SK-N-SH (cell line): ENCODE results near the gene FOXP1. TPM values are rescaled to one million over a fixed set of nuclear protein-coding genes. Genes with fewer than 3 reads are reported as not detected.

Experiments used
- CTCF ChIA-PET: fragments of 300-600, 350-600 bp; formaldehyde crosslinking; extraction: SDS; loops from one replicate; lab custom pipeline; 2021; lab: Yijun Ruan, JAX
- POLR2A ChIA-PET: fragments of 350-600 bp; sonication (Branson Sonifier 250); formaldehyde crosslinking; extraction: SDS; loops from one replicate; lab custom pipeline; 2020; ENCODE audit warnings: antibody characterized with exemption, inconsistent platforms; lab: Yijun Ruan, JAX
- DNase-seq: peaks from one replicate; pipeline ENCODE4 v3.0.0; 2012
- H2AFZ ChIP-seq: fragments of 200-600 bp; sonication (generic); 2 replicates; pipeline ENCODE4 v1.8.1; 2016; ENCODE audit warnings: antibody characterized with exemption, mild to moderate bottlenecking, low read depth
- H3F3A ChIP-seq: fragments of 200-600 bp; sonication (generic); replicated peaks from 2 replicates; pipeline ENCODE3; 2016; ENCODE audit warnings: antibody characterized with exemption, mild to moderate bottlenecking; ENCODE audit not compliant: insufficient read depth
- H3K27ac ChIP-seq, 2 experiments: fragments of 200-500 bp in 1 of 2; fragments of 200-600 bp in 1 of 2; sonication (Bioruptor generic) in 1 of 2; sonication (generic), shearing (Covaris generic) in 1 of 2; 2 replicates each; pipeline versions ENCODE4 v1.5.1 to v1.6.1; 2014 to 2016; ENCODE audit warnings: low read depth in 2 of 2, inconsistent platforms in 1 of 2, low read length in 1 of 2, mild to moderate bottlenecking in 1 of 2, mixed read lengths in 1 of 2
- H3K27me3 ChIP-seq: fragments of 200-600 bp; sonication (generic), shearing (Covaris generic); 2 replicates; pipeline ENCODE4 v1.6.1; 2016; ENCODE audit warnings: mixed run types; ENCODE audit not compliant: insufficient read depth
- H3K36me3 ChIP-seq, 2 experiments: fragments of 200-500 bp in 1 of 2; fragments of 200-600 bp in 1 of 2; sonication (Bioruptor generic) in 1 of 2; sonication (generic) in 1 of 2; replicated peaks in 1 of 2; 2 replicates each; pipeline versions ENCODE3 to v1.5.1; 2014 to 2016; ENCODE audit warnings: low read length in 1 of 2, mild to moderate bottlenecking in 1 of 2; ENCODE audit not compliant: insufficient read depth in 2 of 2, control insufficient read depth in 1 of 2
- H3K4me1 ChIP-seq, 2 experiments: fragments of 200-500 bp in 1 of 2; fragments of 200-600 bp in 1 of 2; sonication (Bioruptor generic) in 1 of 2; sonication (generic), shearing (Covaris generic) in 1 of 2; 2 replicates each; pipeline versions ENCODE4 v1.5.1 to v1.6.1; 2014 to 2016; ENCODE audit warnings: low read depth in 1 of 2, low read length in 1 of 2, mixed run types in 1 of 2; ENCODE audit not compliant: insufficient read depth in 2 of 2, control insufficient read depth in 1 of 2
- H3K4me2 ChIP-seq: fragments of 200-600 bp; sonication (generic), shearing (Covaris generic); 2 replicates; pipeline ENCODE4 v1.6.1; 2017; ENCODE audit warnings: mixed run types
- H3K4me3 ChIP-seq, 2 experiments: fragments of 200-500 bp in 1 of 2; fragments of 200-600 bp in 1 of 2; sonication (Bioruptor generic) in 1 of 2; sonication (generic), shearing (Covaris generic) in 1 of 2; 2 replicates each; pipeline versions ENCODE4 v1.5.1 to v1.8.1; 2014 to 2016; ENCODE audit warnings: low read depth in 2 of 2, inconsistent platforms in 1 of 2, low read length in 1 of 2, mild to moderate bottlenecking in 1 of 2, mixed read lengths in 1 of 2, moderate library complexity in 1 of 2
- H3K79me2 ChIP-seq: fragments of 200-600 bp; sonication (generic); 2 replicates; pipeline ENCODE4 v1.8.1; 2017; ENCODE audit warnings: mild to moderate bottlenecking; ENCODE audit not compliant: insufficient read depth
- H3K9ac ChIP-seq: fragments of 200-600 bp; sonication (generic); 2 replicates; pipeline ENCODE4 v1.6.1; 2017; ENCODE audit warnings: mixed run types
- H3K9me2 ChIP-seq: fragments of 200-600 bp; sonication (generic); 2 replicates; pipeline ENCODE4 v1.6.1; 2017; ENCODE audit warnings: mixed run types
- H3K9me3 ChIP-seq: fragments of 200-600 bp; sonication (generic); 2 replicates; pipeline ENCODE4 v1.6.1; 2017; ENCODE audit warnings: mixed run types, mild to moderate bottlenecking, moderate library complexity
- H4K20me1 ChIP-seq: fragments of 200-600 bp; sonication (generic); 2 replicates; pipeline ENCODE4 v1.6.1; 2017; ENCODE audit warnings: mild to moderate bottlenecking, mixed run types; ENCODE audit not compliant: insufficient read depth
- CHD2 ChIP-seq: fragments of 150-350 bp; IDR thresholded peaks from 2 replicates; pipeline ENCODE4 v1.6.1; 2018; ENCODE audit warnings: low read length; ENCODE audit not compliant: partially characterized antibody
- ELF1 ChIP-seq: IDR thresholded peaks from 2 replicates; pipeline ENCODE4 v1.4.0; 2012
- EP300 ChIP-seq, 2 experiments: IDR thresholded peaks; 2 replicates each; pipeline versions ENCODE4 v1.4.0 to v1.6.1; 2012; ENCODE audit warnings: borderline replicate concordance in 1 of 2, low read depth in 1 of 2, low read length in 1 of 2
- EZH2phosphoT487 ChIP-seq: fragments of 200-600 bp; sonication (generic); IDR thresholded peaks from 2 replicates; pipeline ENCODE4 v1.6.1; 2017; ENCODE audit warnings: low read depth, mixed run types, mild to moderate bottlenecking, antibody characterized with exemption, moderate library complexity, borderline replicate concordance
- FOXJ3 ChIP-seq: sonication (generic); formaldehyde crosslinking; IDR thresholded peaks from 2 replicates; pipeline ENCODE4 v1.5.1; 2020; ENCODE audit warnings: mild to moderate bottlenecking, missing genetic modification reagents
- JUND ChIP-seq: IDR thresholded peaks from 2 replicates; pipeline ENCODE4 v1.4.0; 2012
- MEF2A ChIP-seq: IDR thresholded peaks from 2 replicates; pipeline ENCODE4 v1.4.0; 2012; ENCODE audit warnings: low read depth, borderline replicate concordance
- MXI1 ChIP-seq: IDR thresholded peaks from 2 replicates; pipeline ENCODE4 v1.6.1; 2012; ENCODE audit warnings: mild to moderate bottlenecking, low read depth, low read length, improper control_type of control experiment
- NFIC ChIP-seq: IDR thresholded peaks from 2 replicates; pipeline ENCODE4 v1.4.0; 2012; ENCODE audit warnings: borderline replicate concordance
- NRF1 ChIP-seq: IDR thresholded peaks from 2 replicates; pipeline ENCODE4 v1.6.1; 2012; ENCODE audit warnings: low read depth, mild to moderate bottlenecking, low read length
- RCOR1 ChIP-seq: fragments of 150-350 bp; IDR thresholded peaks from 2 replicates; pipeline ENCODE4 v1.6.1; 2017; ENCODE audit warnings: antibody characterized with exemption, low read length
- RFX5 ChIP-seq: IDR thresholded peaks from 2 replicates; pipeline ENCODE4 v1.6.1; 2012; ENCODE audit warnings: mild to moderate bottlenecking, improper control_type of control experiment, low read length
- SIN3A ChIP-seq: IDR thresholded peaks from 2 replicates; pipeline ENCODE4 v1.6.1; 2012; ENCODE audit warnings: low read depth, mild to moderate bottlenecking, low read length, moderate library complexity, borderline replicate concordance
- TAF1 ChIP-seq: IDR thresholded peaks from 2 replicates; pipeline ENCODE4 v1.6.1; 2012; ENCODE audit warnings: low read depth, mild to moderate bottlenecking, low read length, moderate library complexity, borderline replicate concordance
- TEAD4 ChIP-seq: IDR thresholded peaks from 2 replicates; pipeline ENCODE4 v1.4.0; 2012; ENCODE audit warnings: mild to moderate bottlenecking, borderline replicate concordance; ENCODE audit not compliant: insufficient read depth
- YY1 ChIP-seq: IDR thresholded peaks from 2 replicates; pipeline ENCODE4 v1.4.0; 2012; ENCODE audit warnings: low read depth, mild to moderate bottlenecking
- WGBS: methylation state at CpG from one replicate; pipeline ENCODE4 v1.1.6; 2017; ENCODE audit warnings: low lambda C conversion rate; 5-methylcytosine and 5-hydroxymethylcytosine counted together
- polyA plus RNA-seq, 3 experiments: library from polyadenylated mRNA; depleted of rRNA; stranded (reverse); fragments of >200 nt; gene quantifications; 2 replicates each; pipeline ENCODE4 v1.2.3, GENCODE V29; 2012
- TF ChIP-seq, protein P1 (sequence below): IDR thresholded peaks from 2 replicates; pipeline ENCODE4 v1.4.0; 2012; ENCODE audit warnings: low read depth, borderline replicate concordance
- TF ChIP-seq, protein P2 (sequence below): fragments of 150-350 bp; IDR thresholded peaks from 2 replicates; pipeline ENCODE4 v1.6.1; 2017; ENCODE audit warnings: antibody characterized with exemption, low read length, low read depth, borderline replicate concordance
- TF ChIP-seq, protein P3 (sequence below): IDR thresholded peaks from 2 replicates; pipeline ENCODE4 v1.4.0; 2012; ENCODE audit warnings: low read depth
- TF ChIP-seq, protein P4 (sequence below): IDR thresholded peaks from 2 replicates; pipeline ENCODE4; 2012

Gene FOXP1
- polyA plus RNA-seq, 1 of the 3 experiments (the other 2 are of a cell fraction), result 8.8 TPM

DNA sequence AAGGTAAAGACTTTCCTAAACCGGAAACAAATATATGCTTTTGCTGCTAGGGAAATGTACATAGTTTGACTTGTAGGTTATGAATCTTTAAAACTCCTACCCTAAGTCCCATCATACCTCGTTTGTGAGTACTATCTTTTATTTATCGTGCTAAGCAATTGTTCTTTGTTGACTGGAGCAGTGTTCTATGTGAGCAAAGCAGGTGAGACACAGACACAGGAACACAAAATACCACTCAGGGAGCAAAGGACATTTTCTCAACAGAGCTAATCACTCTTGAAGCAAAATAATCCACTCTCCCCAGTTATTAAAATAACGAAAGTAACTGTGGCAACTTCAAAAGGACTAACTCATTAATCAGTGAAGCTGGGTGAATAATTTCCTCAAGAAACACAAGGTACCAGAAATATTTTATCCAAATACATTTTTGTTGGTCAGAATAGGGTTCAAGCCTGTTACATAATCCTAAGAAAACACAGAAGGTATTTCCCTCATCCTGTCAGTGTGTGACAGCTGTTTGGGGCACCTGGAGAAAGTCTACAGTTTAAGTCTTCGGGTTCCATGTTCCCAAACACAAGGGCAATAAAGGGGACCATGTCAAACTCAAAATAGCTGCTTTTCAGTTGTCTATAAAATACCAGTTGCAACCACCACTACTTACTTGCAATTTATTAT lies 407.7 kb downstream of the FOXP1 start:
- Histone ChIP-seq H3K27ac (no peak overlapping the region), H3K4me2 (no peak overlapping the region), H3K79me2 (no peaks in the 10 kb centered on the region), H3K4me3 (no peak overlapping the region), H3K9me3 (no peaks in the 10 kb centered on the region), H3K27me3 (no peaks in the 10 kb centered on the region), H3F3A (peaks cover 19% of the 10 kb centered on the region), H4K20me1 (no peaks in the 10 kb centered on the region), H2AFZ (no peak overlapping the region), H3K36me3 (peaks cover 0 to 29% of the 10 kb centered on the region in 2 experiments), H3K9me2 (no peaks in the 10 kb centered on the region), H3K9ac (no peak overlapping the region), H3K4me1 (peaks cover 0 to 7% of the 10 kb centered on the region in 2 experiments; a peak in 2 of 4 replicates)
- ChIA-PET CTCF (interaction anchor here (0.8 to 1.5 kb wide), 3 partner anchors 13 to 109 kb away, joined by 3 to 5 read pairs (median 3); no protein-coding TSS in a partner anchor), POLR2A (no interaction called here)
- DNase-seq, result no peak
- WGBS, result 94% methylated on average over 5 of the region's 5 CpGs
- TF ChIP-seq NRF1 (no peak), ELF1 (no peak), CHD2 (no peak), MXI1 (no peak), RFX5 (no peak), SIN3A (no peak), NFIC (no peak), JUND (no peak), FOXJ3 (CRISPR knock-in tag) (no peak), YY1 (no peak), TAF1 (no peak), EZH2phosphoT487 (no peak), MEF2A (no peak), RCOR1 (no peak), EP300 (IDR thresholded peaks at IDR 0.05; ENCODE audit: borderline replicate concordance in 1 of 2, low read depth in 1 of 2, low read length in 1 of 2) (no peak), TEAD4 (no peak)
- TF ChIP-seq, protein P1, sequence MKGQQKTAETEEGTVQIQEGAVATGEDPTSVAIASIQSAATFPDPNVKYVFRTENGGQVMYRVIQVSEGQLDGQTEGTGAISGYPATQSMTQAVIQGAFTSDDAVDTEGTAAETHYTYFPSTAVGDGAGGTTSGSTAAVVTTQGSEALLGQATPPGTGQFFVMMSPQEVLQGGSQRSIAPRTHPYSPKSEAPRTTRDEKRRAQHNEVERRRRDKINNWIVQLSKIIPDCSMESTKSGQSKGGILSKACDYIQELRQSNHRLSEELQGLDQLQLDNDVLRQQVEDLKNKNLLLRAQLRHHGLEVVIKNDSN, result no peak
- TF ChIP-seq, protein P2, sequence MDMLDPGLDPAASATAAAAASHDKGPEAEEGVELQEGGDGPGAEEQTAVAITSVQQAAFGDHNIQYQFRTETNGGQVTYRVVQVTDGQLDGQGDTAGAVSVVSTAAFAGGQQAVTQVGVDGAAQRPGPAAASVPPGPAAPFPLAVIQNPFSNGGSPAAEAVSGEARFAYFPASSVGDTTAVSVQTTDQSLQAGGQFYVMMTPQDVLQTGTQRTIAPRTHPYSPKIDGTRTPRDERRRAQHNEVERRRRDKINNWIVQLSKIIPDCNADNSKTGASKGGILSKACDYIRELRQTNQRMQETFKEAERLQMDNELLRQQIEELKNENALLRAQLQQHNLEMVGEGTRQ, result no peak
- TF ChIP-seq, protein P3, sequence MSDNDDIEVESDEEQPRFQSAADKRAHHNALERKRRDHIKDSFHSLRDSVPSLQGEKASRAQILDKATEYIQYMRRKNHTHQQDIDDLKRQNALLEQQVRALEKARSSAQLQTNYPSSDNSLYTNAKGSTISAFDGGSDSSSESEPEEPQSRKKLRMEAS, result no peak
- TF ChIP-seq, protein P4, sequence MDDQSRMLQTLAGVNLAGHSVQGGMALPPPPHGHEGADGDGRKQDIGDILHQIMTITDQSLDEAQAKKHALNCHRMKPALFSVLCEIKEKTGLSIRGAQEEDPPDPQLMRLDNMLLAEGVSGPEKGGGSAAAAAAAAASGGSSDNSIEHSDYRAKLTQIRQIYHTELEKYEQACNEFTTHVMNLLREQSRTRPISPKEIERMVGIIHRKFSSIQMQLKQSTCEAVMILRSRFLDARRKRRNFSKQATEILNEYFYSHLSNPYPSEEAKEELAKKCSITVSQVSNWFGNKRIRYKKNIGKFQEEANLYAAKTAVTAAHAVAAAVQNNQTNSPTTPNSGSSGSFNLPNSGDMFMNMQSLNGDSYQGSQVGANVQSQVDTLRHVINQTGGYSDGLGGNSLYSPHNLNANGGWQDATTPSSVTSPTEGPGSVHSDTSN, result no peak
